Stimulated activated CD8-positive, alpha-beta memory T cell treated with anti-CD3 and anti-CD28 coated beads, Interleukin-12 subunit alpha, Interleukin-12 subunit beta, amount 100 ng/mL, for 24 hours (primary cell): ENCODE measurements around the gene RHOB.
"Not testable (repeated sequence)": the region's sequence is repeated elsewhere in the genome, so short reads cannot be mapped to it uniquely, and the experiment has no call there.

Source experiments
- DNase-seq: peaks from one replicate; pipeline ENCODE4 v3.0.0-alpha.2; 2020; ENCODE audit errors: extremely low read depth

The RHOB gene

DNA sequence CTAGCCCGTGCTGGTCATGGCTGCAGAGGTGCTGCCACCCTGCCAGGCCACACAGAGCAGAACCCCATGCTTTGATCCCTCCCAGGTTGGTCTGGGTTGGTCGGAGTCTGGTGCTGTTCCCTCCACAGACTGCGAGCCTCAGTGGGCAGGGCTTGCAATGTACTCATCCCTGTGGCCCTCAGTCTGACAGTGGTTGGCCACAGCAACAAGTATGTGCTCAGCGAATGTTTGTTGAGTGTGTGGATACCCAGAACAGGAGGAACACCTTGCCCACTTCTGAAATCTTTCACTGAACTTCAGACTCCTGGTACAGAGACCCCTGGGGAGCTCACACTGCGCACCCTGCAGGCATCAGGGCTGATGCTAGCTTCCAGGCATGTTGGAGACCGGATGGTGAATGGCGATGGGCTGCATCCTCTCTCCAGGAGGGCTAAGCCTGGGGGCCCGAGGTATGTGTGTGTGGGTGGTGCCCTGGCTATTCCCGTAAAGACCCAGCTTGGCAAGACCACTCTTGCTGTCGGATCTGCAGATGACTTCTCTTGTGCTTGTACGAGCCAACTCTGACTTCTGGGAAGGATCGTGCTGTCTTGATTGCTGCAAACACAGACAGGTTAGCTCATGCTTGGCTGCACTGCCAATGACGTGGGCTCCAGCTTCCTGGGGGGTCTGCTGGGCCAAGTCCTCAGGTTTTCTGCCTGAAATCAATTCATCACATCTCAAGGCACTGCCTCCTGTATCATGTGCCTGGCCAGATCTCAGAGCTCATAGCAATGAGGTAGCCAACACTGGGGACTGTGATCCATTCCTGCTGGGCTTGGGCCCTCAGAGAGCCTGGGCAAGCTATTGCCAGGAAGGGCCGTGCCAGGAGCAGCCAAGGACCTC is 43.7 kb downstream of the RHOB start:
- no peak for DNase-seq

- no peak for DNase-seq
These were observed 45.1 kb downstream of the RHOB start for GRCh38 chr2:20491739-20492531.

GRCh38 chr2:20493095-20493494 is 46.2 kb downstream of the RHOB start:
- DNase-seq: not testable (repeated sequence)

DNA sequence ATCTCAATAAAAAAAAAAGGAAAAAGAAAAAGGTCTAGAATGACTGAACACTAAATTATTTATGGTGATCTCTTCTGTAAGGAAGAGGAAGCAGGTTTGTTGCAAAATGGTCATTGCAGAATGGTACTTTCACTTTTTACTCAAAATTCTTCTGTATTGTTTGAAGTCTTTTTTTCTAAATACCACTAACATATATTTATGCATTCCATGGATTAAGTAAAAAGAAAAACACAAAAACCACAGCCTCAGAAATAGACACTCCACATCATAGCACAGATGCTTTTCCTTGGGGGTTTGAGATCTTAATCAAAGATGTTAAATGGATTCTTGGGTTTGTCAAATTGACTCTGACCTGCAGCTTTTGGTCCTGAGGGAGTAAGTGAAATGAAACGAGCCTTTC is 47.4 kb downstream of the RHOB start:
- DNase-seq: no peak

DNA sequence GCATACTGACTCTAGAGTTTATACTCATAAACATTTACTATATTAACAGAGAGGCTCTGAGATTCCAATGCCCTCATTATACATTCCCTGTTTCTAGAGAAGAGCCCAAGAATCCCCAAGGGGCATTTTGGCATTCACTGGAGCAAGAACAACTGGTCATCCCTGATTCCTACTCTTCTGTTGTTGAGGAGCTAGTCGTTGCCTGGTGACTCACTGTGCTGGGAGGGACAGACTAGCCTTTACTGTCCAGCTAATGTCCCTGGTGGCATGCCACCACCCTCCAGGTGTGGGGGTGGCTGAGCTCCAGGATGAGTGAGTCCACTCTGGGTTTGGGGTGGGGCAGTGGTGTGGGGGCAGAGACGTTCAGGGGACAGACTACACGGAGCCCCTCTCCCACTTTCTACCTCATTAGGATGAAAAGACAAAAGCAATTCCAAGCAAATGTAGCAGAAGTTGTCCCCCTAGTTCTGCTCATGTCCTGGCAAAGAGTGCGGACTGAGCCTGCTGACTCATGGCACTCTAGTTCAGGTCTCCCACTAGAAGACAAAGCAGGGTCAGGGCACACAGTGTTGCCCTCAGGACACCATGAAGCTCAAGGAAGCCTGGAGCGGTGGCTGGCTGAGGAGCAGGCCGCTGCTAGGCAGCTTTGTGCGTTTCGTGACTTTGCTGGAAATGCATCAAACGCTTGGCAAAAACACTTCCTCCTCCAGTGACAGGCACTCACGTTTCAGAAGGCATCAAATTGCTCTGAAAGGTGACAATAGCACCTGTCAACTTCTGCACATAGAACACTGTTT is 49.4 kb downstream of the RHOB start:
- DNase-seq: no peak

DNA sequence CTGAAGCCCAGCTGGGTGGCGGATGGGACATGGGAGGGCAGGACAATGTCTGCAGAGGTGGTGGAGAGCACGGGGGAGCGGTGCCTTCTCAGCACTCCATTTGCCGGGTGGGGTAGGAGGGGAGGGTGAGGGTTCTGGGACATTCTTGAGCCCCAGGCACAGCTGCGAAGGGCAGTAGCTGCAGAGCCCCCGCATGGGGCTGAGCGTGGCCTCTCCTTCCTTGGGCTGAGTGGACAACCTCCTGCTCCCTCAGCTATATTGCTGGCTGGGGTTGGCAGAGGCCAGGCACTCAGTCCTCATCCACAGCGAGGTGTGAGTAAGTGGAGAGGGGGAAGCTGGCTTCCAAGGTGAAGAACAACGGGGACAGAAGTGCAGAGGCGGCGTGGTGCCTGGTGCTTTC is 50.1 kb downstream of the RHOB start:
- no peak for DNase-seq
